Measurements from ENCODE around the gene AUTS2.

Gene AUTS2

DNA sequence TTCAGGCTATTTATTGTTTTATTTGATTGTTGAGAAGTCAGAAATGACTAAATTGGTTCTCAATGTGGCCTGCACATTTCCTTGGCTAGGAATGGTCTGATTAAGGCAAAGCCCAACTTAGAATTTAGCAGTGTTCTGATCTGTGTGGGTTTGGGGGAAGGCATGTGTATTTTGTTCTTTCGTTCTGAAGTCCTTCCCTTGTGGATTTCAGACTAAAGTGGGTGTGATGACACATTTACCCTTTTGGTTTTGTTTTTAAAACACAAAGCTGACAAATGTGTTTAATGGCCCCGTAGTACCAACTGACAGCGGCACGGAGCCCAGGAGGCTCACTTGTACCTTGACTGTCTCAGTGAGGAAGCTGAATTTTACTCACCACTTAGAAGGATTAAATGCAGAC lies 1081.4 kb downstream of the AUTS2 start:
- H3K4me3 ChIP-seq (replicated peaks; ENCODE audit: insufficient read depth, low read length), result no peak overlapping the region
- H3K27ac ChIP-seq (replicated peaks), result no peak overlapping the region
- DNase-seq (ENCODE audit: low read depth in 1 of 2, low spot score in 1 of 2), result no peak
- H3K27me3 ChIP-seq (ENCODE audit: insufficient read depth, poor library complexity, severe bottlenecking), result no peaks in the 10 kb centered on the region
- TF ChIP-seq GABPA (IDR thresholded peaks at IDR 0.05; ENCODE audit: low read depth), result no peak
- TF ChIP-seq, protein P1, sequence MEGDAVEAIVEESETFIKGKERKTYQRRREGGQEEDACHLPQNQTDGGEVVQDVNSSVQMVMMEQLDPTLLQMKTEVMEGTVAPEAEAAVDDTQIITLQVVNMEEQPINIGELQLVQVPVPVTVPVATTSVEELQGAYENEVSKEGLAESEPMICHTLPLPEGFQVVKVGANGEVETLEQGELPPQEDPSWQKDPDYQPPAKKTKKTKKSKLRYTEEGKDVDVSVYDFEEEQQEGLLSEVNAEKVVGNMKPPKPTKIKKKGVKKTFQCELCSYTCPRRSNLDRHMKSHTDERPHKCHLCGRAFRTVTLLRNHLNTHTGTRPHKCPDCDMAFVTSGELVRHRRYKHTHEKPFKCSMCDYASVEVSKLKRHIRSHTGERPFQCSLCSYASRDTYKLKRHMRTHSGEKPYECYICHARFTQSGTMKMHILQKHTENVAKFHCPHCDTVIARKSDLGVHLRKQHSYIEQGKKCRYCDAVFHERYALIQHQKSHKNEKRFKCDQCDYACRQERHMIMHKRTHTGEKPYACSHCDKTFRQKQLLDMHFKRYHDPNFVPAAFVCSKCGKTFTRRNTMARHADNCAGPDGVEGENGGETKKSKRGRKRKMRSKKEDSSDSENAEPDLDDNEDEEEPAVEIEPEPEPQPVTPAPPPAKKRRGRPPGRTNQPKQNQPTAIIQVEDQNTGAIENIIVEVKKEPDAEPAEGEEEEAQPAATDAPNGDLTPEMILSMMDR (IDR thresholded peaks at IDR 0.05; ENCODE audit: insufficient read depth, low read length), result no peak
- no peak for TF ChIP-seq REST (IDR thresholded peaks at IDR 0.05; ENCODE audit: insufficient replicate concordance, low read depth)
- no peak for TF ChIP-seq POLR2AphosphoS5 (IDR thresholded peaks at IDR 0.05; ENCODE audit: low read depth)
- TF ChIP-seq SPI1 (IDR thresholded peaks at IDR 0.05; ENCODE audit: borderline replicate concordance, low read depth), result no peak

DNA sequence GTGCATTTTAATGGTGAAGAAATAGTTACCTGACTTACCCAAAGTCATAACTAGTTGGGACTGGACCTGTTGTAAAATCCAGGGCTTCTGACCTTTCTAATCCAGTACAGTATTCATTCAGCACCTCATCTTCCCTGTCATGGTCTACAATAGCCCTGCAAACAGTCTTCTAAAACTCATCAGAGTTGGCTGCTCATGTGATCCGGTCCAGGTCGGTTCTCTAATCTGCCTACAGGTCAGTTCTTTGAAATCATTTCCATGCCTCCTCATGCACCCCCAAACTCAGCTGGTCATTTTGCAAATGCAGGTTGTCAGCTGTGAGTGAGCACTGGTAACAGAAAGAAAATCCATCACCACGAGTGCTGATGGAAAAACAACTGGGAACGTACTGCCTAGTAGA lies 1082.0 kb downstream of the AUTS2 start:
- no peak overlapping the region for H3K4me3 ChIP-seq (replicated peaks; ENCODE audit: insufficient read depth, low read length)
- H3K27ac ChIP-seq (replicated peaks), result no peak overlapping the region
- no peaks in the 10 kb centered on the region for H3K27me3 ChIP-seq (ENCODE audit: insufficient read depth, poor library complexity, severe bottlenecking)

GRCh38 chr7:70680743-70681468 lies 1082.6 kb downstream of the AUTS2 start:
- no peaks in the 10 kb centered on the region for H3K27me3 ChIP-seq (ENCODE audit: insufficient read depth, poor library complexity, severe bottlenecking)
- TF ChIP-seq, protein P1 (IDR thresholded peaks at IDR 0.05; ENCODE audit: insufficient read depth, low read length), result no peak
- TF ChIP-seq SPI1 (IDR thresholded peaks at IDR 0.05; ENCODE audit: borderline replicate concordance, low read depth), result no peak
- TF ChIP-seq GABPA (IDR thresholded peaks at IDR 0.05; ENCODE audit: low read depth), result no peak
- TF ChIP-seq REST (IDR thresholded peaks at IDR 0.05; ENCODE audit: insufficient replicate concordance, low read depth), result no peak
- no peak for TF ChIP-seq POLR2AphosphoS5 (IDR thresholded peaks at IDR 0.05; ENCODE audit: low read depth)
- DNase-seq (ENCODE audit: low read depth in 1 of 2, low spot score in 1 of 2), result no peak
- no peak overlapping the region for H3K4me3 ChIP-seq (replicated peaks; ENCODE audit: insufficient read depth, low read length)
- no peak overlapping the region for H3K27ac ChIP-seq (replicated peaks)

More for the DNA sequence above, 1082.0 kb downstream of the AUTS2 start:
- no peak for TF ChIP-seq SPI1 (IDR thresholded peaks at IDR 0.05; ENCODE audit: borderline replicate concordance, low read depth)
- TF ChIP-seq REST (IDR thresholded peaks at IDR 0.05; ENCODE audit: insufficient replicate concordance, low read depth), result no peak
- no peak for TF ChIP-seq GABPA (IDR thresholded peaks at IDR 0.05; ENCODE audit: low read depth)
- no peak for TF ChIP-seq POLR2AphosphoS5 (IDR thresholded peaks at IDR 0.05; ENCODE audit: low read depth)
- no peak for DNase-seq (ENCODE audit: low read depth in 1 of 2, low spot score in 1 of 2)

All from HL-60 (cell line).